ENCODE data around the gene TSPAN3.

TSPAN3 gene

DNA sequence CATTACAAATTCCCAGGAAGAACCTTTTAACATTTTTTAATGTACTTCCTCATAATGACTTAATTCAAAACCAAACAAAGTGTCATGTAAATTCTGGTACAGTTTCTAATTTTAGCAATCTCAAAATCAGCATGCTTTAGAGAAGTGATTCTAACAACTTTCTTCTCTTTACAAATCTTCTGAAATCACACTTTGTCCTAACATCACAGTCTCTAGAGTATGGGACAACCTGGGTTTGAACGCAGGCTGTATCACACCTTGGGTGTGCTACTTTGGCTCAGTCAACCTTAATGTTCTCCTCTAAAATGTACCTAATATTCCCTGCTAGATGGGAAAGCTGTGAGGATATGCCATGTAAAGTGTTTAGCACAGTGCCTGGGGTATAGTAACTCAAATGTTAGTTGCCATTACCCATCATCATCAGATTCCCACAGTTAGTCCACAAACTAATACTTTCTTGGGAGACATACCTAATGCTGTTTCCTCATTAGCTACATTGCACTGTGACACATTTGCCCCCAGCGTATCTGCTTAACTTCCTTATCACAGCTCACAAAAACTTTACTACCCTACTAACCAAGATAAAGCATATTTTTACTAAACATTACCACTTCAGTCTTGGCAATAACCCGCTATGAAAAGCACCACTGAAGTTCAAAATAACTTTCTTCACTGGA is 3.1 kb downstream of the TSPAN3 start:
- peaks cover 55% of the 10 kb centered on the region for H3K4me1 ChIP-seq (ENCODE audit: control insufficient read depth, insufficient read depth, low read length, unreplicated experiment)
- peaks cover 67% of the 10 kb centered on the region for H3K79me2 ChIP-seq (ENCODE audit: control insufficient read depth, insufficient read depth, low read length, unreplicated experiment)
- peak overlapping the region; percentile 6; the same call in 1 of the 2 replicates for H3K4me3 ChIP-seq (ENCODE audit: low read depth, low read length)
- no peaks in the 10 kb centered on the region for H3K27me3 ChIP-seq (ENCODE audit: insufficient read depth, low read length)
- no peaks in the 10 kb centered on the region for H3K36me3 ChIP-seq (ENCODE audit: insufficient read depth, low read length)
- H3K27ac ChIP-seq (ENCODE audit: low read depth, low read length): peak overlapping the region; percentile 45
- no peak overlapping the region for H2AFZ ChIP-seq (ENCODE audit: low read length, unreplicated experiment)

DNA sequence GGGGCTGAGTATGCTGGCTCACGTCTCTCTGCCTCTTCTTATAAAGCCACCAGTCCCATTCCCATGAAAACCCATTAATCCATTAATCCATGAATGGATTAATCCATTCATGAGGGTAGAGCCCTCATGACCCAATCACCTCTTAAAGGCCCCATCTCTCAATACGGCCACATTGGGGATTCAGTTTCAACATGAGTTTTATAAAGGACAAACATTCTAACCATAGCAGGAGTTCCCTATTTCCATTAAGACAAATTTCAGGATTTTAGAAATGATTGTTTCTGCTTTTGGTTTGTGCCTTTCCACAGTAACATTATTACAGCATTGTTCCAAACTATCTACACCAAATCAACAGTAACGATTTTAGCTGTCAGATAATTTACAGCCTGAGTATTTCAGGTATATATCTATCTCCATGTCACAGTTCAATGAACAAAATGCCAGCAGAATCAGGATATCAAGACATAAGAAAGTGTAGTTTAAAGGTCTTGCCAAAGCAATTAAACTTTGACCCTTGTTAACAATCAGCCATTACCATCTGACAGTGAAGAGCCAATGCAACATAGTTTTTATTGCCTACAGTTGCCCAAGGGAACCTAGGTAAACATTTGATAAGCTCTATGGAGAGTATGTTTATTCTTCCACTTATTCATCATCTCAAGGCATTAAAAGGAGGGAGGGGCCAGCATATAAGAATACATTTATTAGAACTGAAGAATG is 3.8 kb downstream of the TSPAN3 start:
- Histone ChIP-seq H2AFZ (ENCODE audit: low read length, unreplicated experiment) (no peak overlapping the region), H3K27me3 (ENCODE audit: insufficient read depth, low read length) (no peaks in the 10 kb centered on the region), H3K27ac (ENCODE audit: low read depth, low read length) (no peak overlapping the region; the same call in 1 of the 2 replicates), H3K36me3 (ENCODE audit: insufficient read depth, low read length) (no peaks in the 10 kb centered on the region), H3K4me1 (ENCODE audit: control insufficient read depth, insufficient read depth, low read length, unreplicated experiment) (peaks cover 62% of the 10 kb centered on the region), H3K79me2 (ENCODE audit: control insufficient read depth, insufficient read depth, low read length, unreplicated experiment) (peaks cover 73% of the 10 kb centered on the region), H3K4me3 (ENCODE audit: low read depth, low read length) (peak overlapping the region; percentile 16; the same call in 1 of the 2 replicates)

DNA sequence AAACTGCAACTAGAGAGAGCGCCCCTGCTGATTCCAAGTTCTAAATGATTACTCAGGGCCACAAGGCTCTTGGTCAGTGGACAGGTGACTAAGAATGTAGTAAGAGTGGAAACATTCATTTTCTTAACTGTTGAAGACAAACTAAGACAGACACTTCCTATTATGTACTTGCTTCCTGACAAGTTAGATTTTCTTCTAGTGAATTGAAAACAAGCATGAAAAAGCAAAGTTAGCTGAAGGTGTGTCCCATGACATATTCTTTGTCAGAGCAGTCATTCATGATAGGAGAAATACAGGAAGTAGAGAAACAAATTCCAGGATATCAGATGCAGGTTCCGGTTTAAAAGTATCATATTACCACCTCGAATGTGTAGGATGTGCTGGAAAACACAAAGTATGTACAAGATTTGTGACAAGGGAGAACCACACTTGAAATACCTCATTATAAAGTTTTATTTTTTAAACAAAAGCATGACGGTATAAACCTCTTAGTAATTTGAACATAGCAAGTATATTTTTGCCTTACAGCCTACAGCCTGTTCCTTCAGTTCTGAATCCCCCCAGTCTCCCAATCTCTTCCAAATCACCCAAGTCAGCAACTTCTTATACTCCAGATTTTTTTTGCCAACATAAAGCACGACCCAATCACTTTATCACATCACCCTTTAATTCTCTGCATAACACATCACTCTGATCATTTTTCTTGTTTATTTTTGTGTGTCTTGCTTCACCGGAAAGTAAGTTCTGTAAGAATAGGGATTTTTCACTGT is 6.2 kb downstream of the TSPAN3 start:
- Histone ChIP-seq H3K79me2 (ENCODE audit: control insufficient read depth, insufficient read depth, low read length, unreplicated experiment) (peaks cover 84% of the 10 kb centered on the region), H3K36me3 (ENCODE audit: insufficient read depth, low read length) (no peaks in the 10 kb centered on the region), H3K4me3 (ENCODE audit: low read depth, low read length) (no peak overlapping the region), H3K4me1 (ENCODE audit: control insufficient read depth, insufficient read depth, low read length, unreplicated experiment) (peaks cover 77% of the 10 kb centered on the region), H2AFZ (ENCODE audit: low read length, unreplicated experiment) (no peak overlapping the region), H3K27ac (ENCODE audit: low read depth, low read length) (peak overlapping the region; percentile 37), H3K27me3 (ENCODE audit: insufficient read depth, low read length) (no peaks in the 10 kb centered on the region)

DNA sequence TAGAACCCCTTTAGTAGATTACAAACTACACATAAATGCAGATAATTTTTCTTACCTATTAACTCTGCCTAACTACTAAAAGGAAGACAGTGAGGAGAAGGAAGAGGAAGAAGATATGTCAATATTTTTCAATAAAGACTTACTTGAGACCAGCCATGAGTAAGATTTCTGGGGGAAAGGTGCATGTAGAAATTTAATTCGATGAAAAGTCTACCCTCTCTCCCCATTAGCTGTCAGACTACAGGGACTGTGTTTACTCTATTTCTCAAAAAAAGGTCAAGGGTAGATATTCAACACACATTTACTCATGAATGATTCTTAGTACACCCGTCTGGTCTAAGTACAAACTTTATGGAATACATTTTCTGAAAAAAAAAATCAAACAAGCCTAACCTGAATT is 6.8 kb downstream of the TSPAN3 start:
- H3K79me2 ChIP-seq (ENCODE audit: control insufficient read depth, insufficient read depth, low read length, unreplicated experiment): peaks cover 84% of the 10 kb centered on the region

DNA sequence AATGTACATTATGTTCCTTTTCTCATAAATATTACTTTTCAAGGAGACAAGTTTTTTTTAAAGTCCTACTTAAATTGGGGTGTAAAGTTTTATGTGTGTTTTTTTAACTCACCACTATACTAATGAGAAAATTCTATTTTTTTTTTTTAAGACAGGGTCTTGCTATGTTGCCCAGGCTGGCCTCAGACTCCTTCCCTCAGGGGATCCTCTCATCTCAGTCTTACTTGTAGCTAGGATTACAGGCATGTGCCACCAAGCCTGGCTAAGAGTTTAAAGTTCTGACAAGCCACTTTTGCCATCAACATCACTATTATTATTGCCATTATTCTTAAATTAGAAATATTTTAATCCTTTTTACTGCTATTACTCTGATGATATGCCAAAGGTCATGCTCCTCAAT is 7.7 kb downstream of the TSPAN3 start:
- Histone ChIP-seq H3K27me3 (ENCODE audit: insufficient read depth, low read length) (no peaks in the 10 kb centered on the region), H3K79me2 (ENCODE audit: control insufficient read depth, insufficient read depth, low read length, unreplicated experiment) (peaks cover 82% of the 10 kb centered on the region), H3K4me3 (ENCODE audit: low read depth, low read length) (no peak overlapping the region), H3K36me3 (ENCODE audit: insufficient read depth, low read length) (no peaks in the 10 kb centered on the region), H3K27ac (ENCODE audit: low read depth, low read length) (no peak overlapping the region), H2AFZ (ENCODE audit: low read length, unreplicated experiment) (no peak overlapping the region), H3K4me1 (ENCODE audit: control insufficient read depth, insufficient read depth, low read length, unreplicated experiment) (peaks cover 74% of the 10 kb centered on the region)

More for the DNA sequence above, 6.8 kb downstream of the TSPAN3 start:
- Histone ChIP-seq H3K27ac (ENCODE audit: low read depth, low read length) (peak overlapping the region; percentile 37), H3K4me1 (ENCODE audit: control insufficient read depth, insufficient read depth, low read length, unreplicated experiment) (peaks cover 75% of the 10 kb centered on the region), H2AFZ (ENCODE audit: low read length, unreplicated experiment) (no peak overlapping the region), H3K27me3 (ENCODE audit: insufficient read depth, low read length) (no peaks in the 10 kb centered on the region), H3K36me3 (ENCODE audit: insufficient read depth, low read length) (no peaks in the 10 kb centered on the region), H3K4me3 (ENCODE audit: low read depth, low read length) (no peak overlapping the region)

DNA sequence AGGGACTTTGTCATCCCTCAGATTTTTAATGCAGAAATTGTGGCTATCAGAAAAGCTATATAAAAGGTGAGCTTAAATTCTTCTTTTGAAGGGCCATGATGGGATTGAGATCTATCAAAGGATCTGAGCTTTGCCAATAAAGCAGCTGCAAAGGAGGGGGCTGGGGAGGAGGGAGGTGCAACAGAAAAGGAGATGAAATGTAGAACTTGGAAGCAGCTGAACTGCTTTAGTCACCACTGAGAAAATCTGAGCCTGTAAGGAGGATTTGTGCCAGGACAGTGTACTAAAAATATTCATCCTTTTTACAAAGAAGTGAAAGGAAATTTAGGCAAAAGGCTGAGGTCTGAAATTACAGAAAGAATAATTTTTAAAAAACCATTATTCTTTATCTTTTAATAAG is 10.4 kb downstream of the TSPAN3 start:
- Histone ChIP-seq H3K4me3 (ENCODE audit: low read depth, low read length) (peak overlapping the region; percentile 53), H2AFZ (ENCODE audit: low read length, unreplicated experiment) (peak overlapping the region; percentile 50), H3K36me3 (ENCODE audit: insufficient read depth, low read length) (no peaks in the 10 kb centered on the region), H3K27ac (ENCODE audit: low read depth, low read length) (peak overlapping the region; percentile 60), H3K4me1 (ENCODE audit: control insufficient read depth, insufficient read depth, low read length, unreplicated experiment) (peaks cover 75% of the 10 kb centered on the region), H3K27me3 (ENCODE audit: insufficient read depth, low read length) (no peaks in the 10 kb centered on the region), H3K79me2 (ENCODE audit: control insufficient read depth, insufficient read depth, low read length, unreplicated experiment) (peaks cover 75% of the 10 kb centered on the region)

DNA sequence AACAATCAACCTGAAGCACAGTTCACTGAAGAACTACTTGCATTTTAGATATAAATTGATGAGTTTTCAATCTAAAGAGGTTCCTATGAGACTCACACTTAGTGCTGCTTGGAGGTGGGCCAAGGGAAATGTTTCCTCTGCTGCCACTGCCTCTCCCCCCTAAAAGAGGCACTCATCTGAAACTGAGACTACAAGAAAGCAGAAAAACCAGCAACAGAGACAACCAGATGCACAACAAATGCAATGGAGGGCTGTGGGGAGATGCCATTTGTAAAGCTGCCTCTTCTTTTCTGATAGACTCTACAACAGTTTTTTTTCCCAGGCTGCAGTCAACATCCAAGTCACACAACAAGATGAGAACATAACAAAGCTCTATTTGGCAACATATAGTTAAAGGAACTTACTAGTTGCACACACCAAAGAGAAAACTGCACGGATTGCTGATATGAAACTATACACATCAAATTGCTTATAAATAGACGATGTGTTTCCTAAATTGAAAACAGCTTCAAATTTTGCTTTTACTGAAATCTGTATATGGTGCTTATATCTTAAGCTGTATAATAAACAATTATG is 11.0 kb downstream of the TSPAN3 start:
- Histone ChIP-seq H3K79me2 (ENCODE audit: control insufficient read depth, insufficient read depth, low read length, unreplicated experiment) (peaks cover 75% of the 10 kb centered on the region), H3K27me3 (ENCODE audit: insufficient read depth, low read length) (no peaks in the 10 kb centered on the region), H2AFZ (ENCODE audit: low read length, unreplicated experiment) (no peak overlapping the region), H3K27ac (ENCODE audit: low read depth, low read length) (peak overlapping the region; percentile 60; the same call in 1 of the 2 replicates), H3K4me1 (ENCODE audit: control insufficient read depth, insufficient read depth, low read length, unreplicated experiment) (peaks cover 68% of the 10 kb centered on the region), H3K36me3 (ENCODE audit: insufficient read depth, low read length) (no peaks in the 10 kb centered on the region), H3K4me3 (ENCODE audit: low read depth, low read length) (peak overlapping the region; percentile 53)

DNA sequence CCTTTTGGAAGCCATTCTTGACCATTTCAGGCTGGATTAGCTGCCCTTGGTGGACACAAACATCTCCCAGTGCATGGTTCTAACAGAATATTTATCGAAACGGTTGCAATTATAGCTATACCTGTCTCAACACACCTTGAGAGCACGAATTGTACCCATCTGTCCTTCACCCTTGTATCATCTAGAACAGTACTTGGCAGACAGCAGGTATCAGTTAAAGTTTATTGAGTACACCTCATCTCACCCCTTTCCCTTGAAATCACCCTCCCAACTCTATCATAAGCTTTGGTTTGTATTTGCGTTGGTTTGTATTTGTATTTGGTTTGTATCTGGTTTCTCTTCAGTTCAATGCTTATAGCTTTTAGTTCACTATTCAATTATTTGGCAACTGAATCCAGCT is 12.4 kb downstream of the TSPAN3 start:
- no peak overlapping the region for H2AFZ ChIP-seq (ENCODE audit: low read length, unreplicated experiment)
- H3K27me3 ChIP-seq (ENCODE audit: insufficient read depth, low read length): no peaks in the 10 kb centered on the region
- H3K36me3 ChIP-seq (ENCODE audit: insufficient read depth, low read length): no peaks in the 10 kb centered on the region
- H3K27ac ChIP-seq (ENCODE audit: low read depth, low read length): no peak overlapping the region
- peaks cover 65% of the 10 kb centered on the region for H3K79me2 ChIP-seq (ENCODE audit: control insufficient read depth, insufficient read depth, low read length, unreplicated experiment)
- H3K4me3 ChIP-seq (ENCODE audit: low read depth, low read length): no peak overlapping the region
- H3K4me1 ChIP-seq (ENCODE audit: control insufficient read depth, insufficient read depth, low read length, unreplicated experiment): peaks cover 68% of the 10 kb centered on the region

DNA sequence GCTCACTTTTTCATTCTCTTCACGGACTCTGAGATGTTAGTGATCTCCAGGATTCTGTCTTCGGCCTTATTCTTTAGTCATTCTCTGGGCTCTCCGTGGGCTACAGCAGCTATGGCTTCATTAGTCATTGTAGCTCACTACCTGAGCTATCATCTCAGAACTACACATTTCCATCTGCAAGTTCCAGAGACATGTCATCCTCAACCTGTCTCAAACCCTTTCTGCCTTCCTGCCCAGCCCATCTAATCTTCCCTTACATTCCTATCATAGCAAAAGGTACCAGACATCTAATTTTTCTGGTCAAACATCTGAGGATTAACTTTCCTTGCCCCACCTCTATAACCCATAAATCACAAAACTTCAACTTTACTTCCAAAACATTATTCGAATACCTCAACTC is 13.2 kb downstream of the TSPAN3 start:
- Histone ChIP-seq H3K27ac (ENCODE audit: low read depth, low read length) (no peak overlapping the region), H3K4me3 (ENCODE audit: low read depth, low read length) (no peak overlapping the region), H3K79me2 (ENCODE audit: control insufficient read depth, insufficient read depth, low read length, unreplicated experiment) (peaks cover 57% of the 10 kb centered on the region), H3K36me3 (ENCODE audit: insufficient read depth, low read length) (peaks cover 1% of the 10 kb centered on the region; the same call in 1 of the 2 replicates), H2AFZ (ENCODE audit: low read length, unreplicated experiment) (no peak overlapping the region), H3K4me1 (ENCODE audit: control insufficient read depth, insufficient read depth, low read length, unreplicated experiment) (peaks cover 61% of the 10 kb centered on the region), H3K27me3 (ENCODE audit: insufficient read depth, low read length) (no peaks in the 10 kb centered on the region)

DNA sequence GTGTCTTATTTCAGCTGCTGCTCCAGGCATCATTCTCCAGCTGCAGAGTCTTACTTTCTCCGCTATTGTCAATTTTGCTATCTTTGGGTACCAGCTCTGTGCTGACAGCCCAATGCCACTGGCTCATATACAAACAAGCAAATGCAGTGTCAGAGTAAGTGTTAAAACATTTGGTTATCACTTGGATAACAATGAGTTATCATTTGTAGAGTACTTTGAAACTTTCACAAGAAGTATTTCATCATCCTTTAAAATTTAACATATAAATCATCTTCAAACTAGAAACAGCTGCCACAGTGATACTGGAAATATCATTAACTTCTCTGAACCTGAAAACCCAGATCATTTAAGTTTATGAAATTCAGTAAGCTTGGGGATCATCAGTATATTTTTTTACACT is 13.8 kb downstream of the TSPAN3 start:
- no peaks in the 10 kb centered on the region for H3K27me3 ChIP-seq (ENCODE audit: insufficient read depth, low read length)
- H3K36me3 ChIP-seq (ENCODE audit: insufficient read depth, low read length): peaks cover 8% of the 10 kb centered on the region; the same call in 1 of the 2 replicates
- H2AFZ ChIP-seq (ENCODE audit: low read length, unreplicated experiment): no peak overlapping the region
- H3K79me2 ChIP-seq (ENCODE audit: control insufficient read depth, insufficient read depth, low read length, unreplicated experiment): peaks cover 51% of the 10 kb centered on the region
- no peak overlapping the region for H3K4me3 ChIP-seq (ENCODE audit: low read depth, low read length)
- peaks cover 55% of the 10 kb centered on the region for H3K4me1 ChIP-seq (ENCODE audit: control insufficient read depth, insufficient read depth, low read length, unreplicated experiment)
- no peak overlapping the region for H3K27ac ChIP-seq (ENCODE audit: low read depth, low read length)
